Activated T-cell treated with anti-CD3 and anti-CD28 coated beads, Interleukin-2, amount 50 U/mL, for 4 hours (primary cell): ENCODE data around the gene MVB12B. TPM values are rescaled to one million over a fixed set of nuclear protein-coding genes. Genes with fewer than 3 reads are reported as not detected.
"Not testable (repeated sequence)": the region's sequence is repeated elsewhere in the genome, so short reads cannot be mapped to it uniquely, and the experiment has no call there.

ENCODE experiments used
- ATAC-seq, 2 donors: fragments of 200-7000 bp; cut with Tn5 transposase; one replicate each; pipeline ENCODE4 v1.10.0; 2021
- DNase-seq: peaks from one replicate; pipeline ENCODE4 v3.0.0-alpha.2; 2020
- H3K27me3 Mint-ChIP-seq: one replicate; pipeline ENCODE4 v1.8.0; 2021; ENCODE audit warnings: low read depth, mixed read lengths
- H3K36me3 Mint-ChIP-seq: one replicate; pipeline ENCODE4 v1.8.0; 2022; ENCODE audit warnings: mixed read lengths; ENCODE audit not compliant: insufficient read depth
- H3K4me1 Mint-ChIP-seq: one replicate; pipeline ENCODE4 v1.8.0; 2021; ENCODE audit warnings: low read depth, mixed read lengths
- H3K4me3 Mint-ChIP-seq: one replicate; pipeline ENCODE4 v1.8.0; 2021; ENCODE audit warnings: mild to moderate bottlenecking, moderate library complexity, mixed read lengths
- H3K9me3 Mint-ChIP-seq: one replicate; pipeline ENCODE4 v1.8.0; 2021; ENCODE audit warnings: mixed read lengths
- total RNA-seq, 3 donors: library from RNA; stranded (reverse); gene quantifications; one replicate each; pipeline ENCODE4 v1.2.1, GENCODE V29; 2021

Gene MVB12B
- total RNA-seq, 3 donors from 2014 or later = 3.7 to 4.5 (median 4.1) TPM

DNA sequence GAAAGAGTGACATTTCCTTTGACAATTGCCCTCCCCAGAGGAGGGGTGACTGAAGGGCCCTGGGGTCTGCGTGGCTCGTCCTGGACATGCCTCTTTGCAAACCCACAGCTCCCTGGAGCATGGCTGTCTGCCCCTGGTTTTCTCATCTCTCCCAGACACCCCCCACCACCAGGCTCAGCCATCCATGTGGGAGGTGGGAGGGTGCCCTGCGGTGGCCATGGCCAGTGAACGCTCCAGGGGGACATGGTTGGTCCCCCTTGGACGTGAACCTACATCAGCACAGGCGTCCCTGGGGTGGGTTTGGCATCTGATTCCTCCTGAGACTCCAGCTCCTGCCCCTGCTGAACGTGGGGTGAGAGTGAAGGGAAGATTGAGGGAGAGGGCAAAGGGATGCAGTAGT lies 219.4 kb downstream of the MVB12B start:
- DNase-seq = no peak
- Mint-ChIP-seq H3K9me3 (no peaks in the 10 kb centered on the region), H3K36me3 (no peaks in the 10 kb centered on the region), H3K4me3 (no peak overlapping the region), H3K27me3 (no peaks in the 10 kb centered on the region), H3K4me1 (no peaks in the 10 kb centered on the region)
- ATAC-seq = no peak

DNA sequence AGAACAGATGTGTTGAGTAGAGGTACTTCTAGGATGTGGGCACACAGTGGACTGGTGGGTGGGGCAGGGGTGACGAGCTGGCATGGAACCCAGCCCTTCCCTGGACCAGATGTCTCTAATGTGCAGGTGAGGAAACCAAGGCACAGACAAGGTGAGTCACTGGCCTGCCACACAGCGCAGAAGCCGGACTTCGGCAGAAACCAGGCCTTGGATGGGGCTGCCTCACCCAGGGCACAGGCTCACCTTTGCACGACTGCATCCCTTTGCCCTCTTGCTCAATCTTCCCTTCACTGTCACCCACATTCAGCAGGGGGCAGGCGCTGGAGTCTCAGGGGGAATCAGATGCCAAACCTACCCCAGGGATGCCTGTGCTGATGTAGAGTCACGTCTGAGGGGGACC lies 221.7 kb downstream of the MVB12B start:
- no peaks in the 10 kb centered on the region for H3K36me3 Mint-ChIP-seq
- H3K27me3 Mint-ChIP-seq = no peaks in the 10 kb centered on the region
- no peak overlapping the region for H3K4me3 Mint-ChIP-seq
- H3K9me3 Mint-ChIP-seq = no peaks in the 10 kb centered on the region
- DNase-seq = no peak
- ATAC-seq = no peak
- no peaks in the 10 kb centered on the region for H3K4me1 Mint-ChIP-seq

DNA sequence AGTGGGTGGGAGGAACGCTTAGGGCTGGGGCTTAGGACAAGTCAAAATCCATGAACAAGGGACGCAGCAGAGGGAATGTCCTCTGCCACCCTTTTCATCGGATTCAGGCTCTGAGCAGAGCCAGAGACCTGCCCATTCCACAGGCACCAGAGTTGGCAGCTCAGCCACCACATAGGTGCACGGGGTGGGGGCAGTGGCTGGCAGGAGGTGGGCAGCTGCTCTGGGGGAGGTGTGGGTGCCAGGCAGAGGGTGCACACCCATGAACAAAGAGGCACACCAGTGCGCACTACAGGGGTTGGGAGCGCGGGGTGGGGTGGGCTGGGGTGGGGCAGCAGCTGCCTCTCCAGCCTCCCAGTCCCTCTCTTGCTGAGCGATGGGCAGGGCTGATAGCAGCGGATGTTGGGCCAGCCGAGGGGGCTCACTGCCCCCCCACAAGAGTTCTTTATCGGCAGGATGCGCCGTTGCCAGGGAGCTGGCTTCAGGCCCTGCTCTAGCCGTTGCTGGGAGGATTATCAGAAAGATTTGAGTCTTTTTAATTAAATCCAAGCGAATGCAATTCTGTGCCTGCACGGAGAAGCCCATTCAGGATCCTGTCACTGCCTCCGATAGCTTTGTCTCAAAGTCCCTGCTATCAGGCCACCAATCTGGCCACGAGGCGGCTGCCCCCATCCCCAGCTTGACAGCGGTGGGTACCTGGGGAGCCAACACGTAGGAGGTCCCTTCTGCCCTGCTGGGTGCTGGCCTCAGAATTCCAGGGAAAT lies 222.8 kb downstream of the MVB12B start:
- no peaks in the 10 kb centered on the region for H3K9me3 Mint-ChIP-seq
- no peaks in the 10 kb centered on the region for H3K4me1 Mint-ChIP-seq
- ATAC-seq = no peak
- H3K4me3 Mint-ChIP-seq = no peak overlapping the region
- no peaks in the 10 kb centered on the region for H3K27me3 Mint-ChIP-seq
- no peaks in the 10 kb centered on the region for H3K36me3 Mint-ChIP-seq
- DNase-seq = no peak

DNA sequence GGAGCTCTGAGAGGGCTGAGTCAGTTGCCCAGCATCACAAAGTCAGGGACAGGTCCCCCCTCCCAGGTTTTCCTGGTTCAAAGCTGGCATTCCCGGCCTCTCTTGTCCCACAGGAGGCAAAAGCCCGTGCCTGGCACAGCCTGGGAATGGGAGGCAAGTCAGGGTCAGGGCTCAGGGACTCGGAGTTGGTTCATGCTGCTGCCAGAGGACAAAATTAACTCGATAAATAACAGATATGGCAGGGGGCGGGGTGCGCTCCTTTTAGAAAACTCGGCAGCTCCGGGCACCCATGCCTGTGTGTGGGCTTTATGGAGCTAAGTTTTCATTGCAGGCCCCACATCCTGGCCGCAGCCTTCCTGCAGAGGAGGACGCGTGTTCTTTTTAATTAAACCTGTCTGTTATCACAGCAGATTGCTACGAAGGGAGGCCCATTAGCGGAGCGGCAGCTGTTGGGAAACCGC lies 224.3 kb downstream of the MVB12B start:
- Mint-ChIP-seq H3K9me3 (no peaks in the 10 kb centered on the region), H3K27me3 (no peaks in the 10 kb centered on the region), H3K36me3 (no peaks in the 10 kb centered on the region), H3K4me1 (no peaks in the 10 kb centered on the region), H3K4me3 (no peak overlapping the region)
- no peak for ATAC-seq
- no peak for DNase-seq

DNA sequence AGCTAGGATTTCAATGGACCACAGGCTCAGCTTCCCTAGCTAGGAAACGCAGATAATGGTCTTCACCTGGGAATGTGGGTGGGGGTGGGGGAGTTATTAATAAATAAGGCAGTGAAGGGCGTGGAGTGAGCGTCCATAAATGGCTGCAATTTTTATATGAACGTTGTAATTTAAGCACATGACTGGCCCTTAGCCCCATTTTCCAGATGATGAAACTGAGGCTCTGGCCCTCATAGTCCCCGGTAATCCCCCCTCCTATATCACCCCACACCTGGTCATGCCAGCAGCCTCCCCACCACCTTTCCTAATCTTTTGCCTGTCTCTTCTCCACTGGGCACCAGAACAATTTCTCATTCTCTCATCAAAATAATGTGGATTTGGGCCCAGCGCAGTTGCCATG lies 225.2 kb downstream of the MVB12B start:
- Mint-ChIP-seq H3K9me3 (no peaks in the 10 kb centered on the region), H3K27me3 (no peaks in the 10 kb centered on the region), H3K4me3 (no peak overlapping the region), H3K4me1 (no peaks in the 10 kb centered on the region), H3K36me3 (no peaks in the 10 kb centered on the region)
- ATAC-seq (no peak), DNase-seq (no peak)

DNA sequence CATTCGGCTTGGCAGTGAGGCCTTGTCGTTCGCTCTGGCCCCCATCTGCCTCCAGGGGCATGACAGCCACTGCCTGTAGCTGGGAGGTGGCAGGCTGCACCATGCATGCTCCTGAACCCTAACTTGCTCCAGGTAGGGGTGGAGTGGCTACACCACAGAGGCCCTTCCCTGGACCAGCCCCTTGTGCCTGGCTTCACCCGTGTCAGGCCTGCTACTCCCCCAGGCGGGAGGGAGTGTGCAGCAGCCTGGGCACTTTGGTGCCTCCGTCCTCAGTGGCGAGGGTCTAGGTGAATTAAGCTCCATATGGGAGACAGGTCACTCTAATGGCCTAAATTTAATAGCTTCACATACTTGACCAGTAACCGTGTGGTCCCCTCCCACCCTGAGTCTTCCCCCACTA lies 227.7 kb downstream of the MVB12B start:
- no peaks in the 10 kb centered on the region for H3K4me1 Mint-ChIP-seq
- H3K27me3 Mint-ChIP-seq = peaks cover 8% of the 10 kb centered on the region
- no peaks in the 10 kb centered on the region for H3K9me3 Mint-ChIP-seq
- ATAC-seq (no peak), DNase-seq (no peak)
- no peak overlapping the region for H3K4me3 Mint-ChIP-seq
- H3K36me3 Mint-ChIP-seq = no peaks in the 10 kb centered on the region

DNA sequence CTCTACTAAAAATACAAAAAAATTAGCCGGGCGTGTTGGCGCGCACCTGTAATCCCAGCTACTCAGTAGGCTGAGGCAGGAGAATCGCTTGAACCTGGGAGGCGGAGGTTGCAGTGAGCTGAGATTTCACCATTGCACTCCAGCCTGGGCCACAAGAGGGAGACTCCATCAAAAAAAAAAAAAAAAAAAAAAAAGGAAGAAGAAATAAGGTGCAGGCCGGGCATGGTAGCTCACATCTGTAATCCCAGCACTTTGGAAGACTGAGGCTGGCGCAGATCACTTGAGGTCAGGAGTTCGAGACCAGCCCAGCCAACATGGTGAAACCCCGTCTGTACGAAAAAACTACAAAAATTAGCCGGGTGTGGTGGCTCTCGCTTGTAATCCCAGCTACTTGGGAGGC lies 228.8 kb downstream of the MVB12B start:
- H3K9me3 Mint-ChIP-seq, H3K4me1 Mint-ChIP-seq, ATAC-seq, H3K36me3 Mint-ChIP-seq, DNase-seq, H3K4me3 Mint-ChIP-seq: not testable (repeated sequence)
- peaks cover 16% of the 10 kb centered on the region for H3K27me3 Mint-ChIP-seq
